Measurements from ENCODE around the gene SLC15A3. TPM values are rescaled to one million over a fixed set of nuclear protein-coding genes. Genes with fewer than 3 reads are reported as not detected.

SLC15A3 gene
- not detected in 2 replicates for polyA plus RNA-seq
- not detected in 2 replicates for polyA minus RNA-seq

DNA sequence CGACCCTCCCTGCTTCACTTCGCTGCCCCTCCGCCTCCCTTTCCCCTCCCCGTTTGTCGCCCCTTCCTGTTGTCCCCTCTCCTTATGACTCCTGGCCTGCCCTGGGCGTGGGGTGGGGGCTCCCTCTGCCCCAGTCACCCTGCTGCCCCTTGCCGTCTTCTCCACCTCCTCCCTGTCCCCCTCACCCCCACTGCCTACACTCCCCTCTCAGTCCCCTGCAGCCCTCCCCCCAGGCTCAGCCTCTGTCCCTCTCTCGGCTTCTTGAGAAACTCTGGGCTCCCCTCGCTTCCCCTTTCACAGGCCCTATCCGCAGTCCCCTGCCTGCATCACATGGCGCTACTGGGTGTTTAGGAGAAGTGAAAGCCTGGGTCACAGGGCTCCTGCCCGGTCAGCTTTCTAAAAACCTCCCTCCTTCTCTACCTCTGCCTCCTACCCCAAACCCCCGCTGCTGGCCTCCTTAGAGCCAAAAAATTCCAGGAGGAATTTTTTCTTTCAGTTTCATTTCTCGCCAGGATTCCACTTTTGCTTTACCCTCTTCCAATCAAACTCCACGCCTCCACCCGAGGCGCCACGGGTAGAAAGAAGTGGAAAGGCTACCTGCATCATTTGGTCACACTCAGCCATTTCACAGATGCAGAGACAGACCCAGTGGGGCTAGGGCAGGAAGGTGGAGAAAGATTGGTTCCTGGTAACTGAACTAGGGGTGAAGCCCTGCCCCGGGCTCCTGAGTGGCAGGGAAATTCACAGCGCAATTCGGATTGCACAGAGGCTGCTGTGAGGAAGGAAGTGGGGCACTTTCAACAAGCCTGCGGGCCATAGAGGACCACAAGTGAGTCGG is at the start of gene SLC15A3:
Gene SLC15A3, minus strand, starts transcription at position 273 of the 838 bp plus-strand sequence. CDS start 625 bp downstream, outside the sequence.
- Histone ChIP-seq H3K9me3 (ENCODE audit: low read length) (no peaks in the 10 kb centered on the region), H3K79me2 (replicated peaks; ENCODE audit: insufficient read depth, low read length) (no peaks in the 10 kb centered on the region), H3K27ac (ENCODE audit: low read length) (no peak within 1 kb of the TSS), H3K9ac (ENCODE audit: low read length) (no peak within 1 kb of the TSS), H2AFZ (ENCODE audit: low read depth, low read length) (no peak within 1 kb of the TSS), H3K4me3 (ENCODE audit: low read length) (no peak within 1 kb of the TSS), H3K4me2 (ENCODE audit: low read length) (no peak within 1 kb of the TSS), H3K36me3 (ENCODE audit: insufficient read depth, low read length) (no peaks in the 10 kb centered on the region), H3F3A (ENCODE audit: insufficient read depth, low read length, poor library complexity, severe bottlenecking) (no peaks in the 10 kb centered on the region), H3K9me2 (ENCODE audit: insufficient read depth, low read length) (no peaks in the 10 kb centered on the region), H3K27me3 (ENCODE audit: insufficient read depth, low read depth, low read length) (peaks cover 17% of the 10 kb centered on the region), H4K20me1 (ENCODE audit: insufficient read depth) (no peaks in the 10 kb centered on the region)
- TF ChIP-seq RAD21 (conservative IDR thresholded peaks at IDR 0.05) (no peak), SMC3 (conservative IDR thresholded peaks at IDR 0.05; ENCODE audit: poor library complexity) (no peak), EP300 (conservative IDR thresholded peaks at IDR 0.05; ENCODE audit: poor library complexity, severe bottlenecking) (no peak), EZH2 (IDR thresholded peaks at IDR 0.05; ENCODE audit: borderline replicate concordance, insufficient read depth, low read length, poor library complexity, severe bottlenecking) (no peak)

DNA sequence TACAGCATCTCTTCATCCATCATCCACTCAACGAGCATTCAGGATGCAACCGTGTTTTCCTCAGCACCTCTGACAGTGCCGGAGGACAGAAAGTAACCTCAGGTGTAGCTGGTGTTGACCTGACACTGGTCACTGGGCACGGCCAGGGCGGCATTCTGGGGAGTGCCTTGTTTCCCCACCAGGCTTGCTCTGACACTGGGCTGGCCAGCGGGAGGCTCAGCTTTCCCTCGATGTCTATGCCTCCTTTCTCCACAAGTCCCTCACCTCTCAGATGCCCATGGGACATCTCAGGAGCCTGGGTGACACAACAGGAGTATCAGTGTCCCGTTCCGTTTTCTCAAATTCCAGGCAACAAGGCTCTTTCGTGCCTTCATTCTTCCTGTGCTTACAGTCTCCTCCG is 48.5 kb upstream of the SLC15A3 start:
- H3F3A ChIP-seq (ENCODE audit: insufficient read depth, low read length, poor library complexity, severe bottlenecking), result no peaks in the 10 kb centered on the region
- no peaks in the 10 kb centered on the region for H4K20me1 ChIP-seq (ENCODE audit: insufficient read depth)
- H3K4me3 ChIP-seq (ENCODE audit: low read length), result no peak overlapping the region
- no peaks in the 10 kb centered on the region for H3K36me3 ChIP-seq (ENCODE audit: insufficient read depth, low read length)
- no peaks in the 10 kb centered on the region for H3K9me2 ChIP-seq (ENCODE audit: insufficient read depth, low read length)
- no peaks in the 10 kb centered on the region for H3K9me3 ChIP-seq (ENCODE audit: low read length)
- TF ChIP-seq POLR2AphosphoS5 (IDR thresholded peaks at IDR 0.05), result no peak
- no peak for TF ChIP-seq MXI1 (conservative IDR thresholded peaks at IDR 0.05; ENCODE audit: poor library complexity, severe bottlenecking)
- no peak for TF ChIP-seq EP300 (conservative IDR thresholded peaks at IDR 0.05; ENCODE audit: poor library complexity, severe bottlenecking)
- no peak for TF ChIP-seq RAD21 (conservative IDR thresholded peaks at IDR 0.05)
- TF ChIP-seq, protein P1, sequence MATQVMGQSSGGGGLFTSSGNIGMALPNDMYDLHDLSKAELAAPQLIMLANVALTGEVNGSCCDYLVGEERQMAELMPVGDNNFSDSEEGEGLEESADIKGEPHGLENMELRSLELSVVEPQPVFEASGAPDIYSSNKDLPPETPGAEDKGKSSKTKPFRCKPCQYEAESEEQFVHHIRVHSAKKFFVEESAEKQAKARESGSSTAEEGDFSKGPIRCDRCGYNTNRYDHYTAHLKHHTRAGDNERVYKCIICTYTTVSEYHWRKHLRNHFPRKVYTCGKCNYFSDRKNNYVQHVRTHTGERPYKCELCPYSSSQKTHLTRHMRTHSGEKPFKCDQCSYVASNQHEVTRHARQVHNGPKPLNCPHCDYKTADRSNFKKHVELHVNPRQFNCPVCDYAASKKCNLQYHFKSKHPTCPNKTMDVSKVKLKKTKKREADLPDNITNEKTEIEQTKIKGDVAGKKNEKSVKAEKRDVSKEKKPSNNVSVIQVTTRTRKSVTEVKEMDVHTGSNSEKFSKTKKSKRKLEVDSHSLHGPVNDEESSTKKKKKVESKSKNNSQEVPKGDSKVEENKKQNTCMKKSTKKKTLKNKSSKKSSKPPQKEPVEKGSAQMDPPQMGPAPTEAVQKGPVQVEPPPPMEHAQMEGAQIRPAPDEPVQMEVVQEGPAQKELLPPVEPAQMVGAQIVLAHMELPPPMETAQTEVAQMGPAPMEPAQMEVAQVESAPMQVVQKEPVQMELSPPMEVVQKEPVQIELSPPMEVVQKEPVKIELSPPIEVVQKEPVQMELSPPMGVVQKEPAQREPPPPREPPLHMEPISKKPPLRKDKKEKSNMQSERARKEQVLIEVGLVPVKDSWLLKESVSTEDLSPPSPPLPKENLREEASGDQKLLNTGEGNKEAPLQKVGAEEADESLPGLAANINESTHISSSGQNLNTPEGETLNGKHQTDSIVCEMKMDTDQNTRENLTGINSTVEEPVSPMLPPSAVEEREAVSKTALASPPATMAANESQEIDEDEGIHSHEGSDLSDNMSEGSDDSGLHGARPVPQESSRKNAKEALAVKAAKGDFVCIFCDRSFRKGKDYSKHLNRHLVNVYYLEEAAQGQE (IDR thresholded peaks at IDR 0.05; ENCODE audit: borderline replicate concordance), result no peak
- TF ChIP-seq TAF1 (IDR thresholded peaks at IDR 0.05; ENCODE audit: low read depth), result no peak
- no peak for TF ChIP-seq SMC3 (conservative IDR thresholded peaks at IDR 0.05; ENCODE audit: poor library complexity)
- TF ChIP-seq EZH2 (IDR thresholded peaks at IDR 0.05; ENCODE audit: borderline replicate concordance, insufficient read depth, low read length, poor library complexity, severe bottlenecking), result no peak
- TF ChIP-seq, protein P2, sequence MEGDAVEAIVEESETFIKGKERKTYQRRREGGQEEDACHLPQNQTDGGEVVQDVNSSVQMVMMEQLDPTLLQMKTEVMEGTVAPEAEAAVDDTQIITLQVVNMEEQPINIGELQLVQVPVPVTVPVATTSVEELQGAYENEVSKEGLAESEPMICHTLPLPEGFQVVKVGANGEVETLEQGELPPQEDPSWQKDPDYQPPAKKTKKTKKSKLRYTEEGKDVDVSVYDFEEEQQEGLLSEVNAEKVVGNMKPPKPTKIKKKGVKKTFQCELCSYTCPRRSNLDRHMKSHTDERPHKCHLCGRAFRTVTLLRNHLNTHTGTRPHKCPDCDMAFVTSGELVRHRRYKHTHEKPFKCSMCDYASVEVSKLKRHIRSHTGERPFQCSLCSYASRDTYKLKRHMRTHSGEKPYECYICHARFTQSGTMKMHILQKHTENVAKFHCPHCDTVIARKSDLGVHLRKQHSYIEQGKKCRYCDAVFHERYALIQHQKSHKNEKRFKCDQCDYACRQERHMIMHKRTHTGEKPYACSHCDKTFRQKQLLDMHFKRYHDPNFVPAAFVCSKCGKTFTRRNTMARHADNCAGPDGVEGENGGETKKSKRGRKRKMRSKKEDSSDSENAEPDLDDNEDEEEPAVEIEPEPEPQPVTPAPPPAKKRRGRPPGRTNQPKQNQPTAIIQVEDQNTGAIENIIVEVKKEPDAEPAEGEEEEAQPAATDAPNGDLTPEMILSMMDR (IDR thresholded peaks at IDR 0.05; ENCODE audit: poor library complexity, severe bottlenecking), result no peak
- H2AFZ ChIP-seq (ENCODE audit: low read depth, low read length), result no peak overlapping the region
- H3K9ac ChIP-seq (ENCODE audit: low read length), result no peak overlapping the region
- H3K79me2 ChIP-seq (replicated peaks; ENCODE audit: insufficient read depth, low read length), result no peaks in the 10 kb centered on the region
- H3K27ac ChIP-seq (ENCODE audit: low read length), result no peak overlapping the region
- no peaks in the 10 kb centered on the region for H3K27me3 ChIP-seq (ENCODE audit: insufficient read depth, low read depth, low read length)
- H3K4me2 ChIP-seq (ENCODE audit: low read length), result no peak overlapping the region
